ENCODE measurements around the gene VLDLR.

- no peak for TF ChIP-seq POLR2AphosphoS5 (IDR thresholded peaks at IDR 0.05; ENCODE audit: low read depth, low read length)
- no peak for TF ChIP-seq SIN3A (IDR thresholded peaks at IDR 0.05; ENCODE audit: borderline replicate concordance, insufficient read depth, low read length)
These were observed 79.4 kb downstream of the VLDLR start for GRCh38 chr9:2700909-2701550.
